Left colon (tissue), 2 donors: ENCODE measurements around the gene HELZ2. TPM values are rescaled to one million over a fixed set of nuclear protein-coding genes. Genes with fewer than 3 reads are reported as not detected.
A peak's percentile ranks its signal among the peaks of the same experiment; 100 is the strongest.
"Not testable (repeated sequence)": the region's sequence is repeated elsewhere in the genome, so short reads cannot be mapped to it uniquely, and the experiment has no call there.

Experiments
- ATAC-seq: fragments of 200-7000 bp; cut with Tn5 transposase; one replicate; pipeline ENCODE4 v1.9.1; 2020; ENCODE audit warnings: mild to moderate bottlenecking, moderate library complexity
- DNase-seq, 2 donors: peaks; one replicate each; pipeline ENCODE4 v3.0.0-alpha.2; 2020
- intact Hi-C, 2 donors: fragments of 100-400 bp; cut with DNase I in 1 of 2; cut with micrococcal nuclease in 1 of 2; formaldehyde crosslinking; loops; one replicate each; pipeline versions ENCODE4 v1.11.2 to v1.14.0; 2022; cut with DNase I, micrococcal nuclease
- total RNA-seq, 2 donors: library from RNA; stranded (reverse); fragmentation: NEBNext Ultra II Directional; extraction: Animal tissue kit (Norgen Biotek cat#: 25700); gene quantifications; one replicate each; pipeline ENCODE4 v1.2.1, GENCODE V29; 2021
- donor health status: DM: no; HTN: no; CAD: no.
- donor health status: DM: yes; HTN: yes; CAD: no.

Gene HELZ2
- total RNA-seq, 2 donors from 2014 or later, result 39.2 to 43.0 TPM

DNA sequence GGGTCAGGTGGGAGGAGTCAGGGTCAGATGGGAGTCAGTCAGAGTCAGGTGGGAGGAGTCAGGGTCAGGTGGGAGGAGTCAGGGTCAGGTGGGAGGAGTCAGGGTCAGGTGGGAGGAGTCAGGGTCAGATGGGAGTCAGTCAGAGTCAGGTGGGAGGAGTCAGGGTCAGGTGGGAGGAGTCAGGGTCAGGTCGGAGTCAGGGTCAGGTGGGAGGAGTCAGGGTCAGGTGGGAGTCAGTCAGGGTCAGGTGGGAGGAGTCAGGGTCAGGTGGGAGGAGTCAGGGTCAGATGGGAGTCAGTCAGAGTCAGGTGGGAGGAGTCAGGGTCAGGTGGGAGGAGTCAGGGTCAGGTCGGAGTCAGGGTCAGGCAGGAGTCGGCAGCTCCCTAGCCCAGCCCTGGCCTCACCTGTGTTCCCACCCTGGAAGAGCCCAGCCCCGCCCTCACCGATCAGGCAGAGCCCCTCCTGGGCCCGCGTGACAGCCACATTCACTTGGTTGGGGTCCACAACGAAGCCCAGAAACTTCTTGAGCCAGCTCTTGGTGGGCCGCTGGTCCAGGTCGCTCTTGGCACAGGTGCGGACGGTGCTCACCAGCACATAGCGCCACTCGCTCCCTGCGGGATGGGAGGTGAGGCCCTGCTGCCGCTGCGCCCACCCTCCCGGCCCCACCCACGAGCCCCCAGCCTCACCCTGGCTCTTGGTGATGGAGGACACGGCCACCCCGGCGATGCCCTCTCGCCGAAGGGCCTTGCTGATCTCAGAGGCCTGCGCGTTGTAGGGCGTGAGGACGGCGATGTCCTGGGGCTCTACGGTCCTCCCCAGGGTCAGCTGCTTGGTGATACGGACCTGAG lies 14.3 kb downstream of the HELZ2 start:
- ATAC-seq, DNase-seq: not testable (repeated sequence)
- intact Hi-C loops, result loop anchor here in 1 of 2 donors (10.0 kb wide), 1 partner anchor 85 kb away; no protein-coding TSS in a partner anchor

- DNase-seq (peak in 1 of 2 donors; percentile 42), ATAC-seq (peak; percentile 61)
- intact Hi-C loops, result loop anchor here in 1 of 2 donors (10.0 kb wide), 1 partner anchor 86 kb away; no protein-coding TSS in a partner anchor
Measured at GRCh38 chr20:63558804-63559484, 15.1 kb downstream of the HELZ2 start.

- DNase-seq (no peak), ATAC-seq (no peak)
- intact Hi-C loops, result loop anchor here in 1 of 2 donors (10.0 kb wide), 1 partner anchor 87 kb away; no protein-coding TSS in a partner anchor
Measured at GRCh38 chr20:63557481-63557891, 16.6 kb downstream of the HELZ2 start.

DNA sequence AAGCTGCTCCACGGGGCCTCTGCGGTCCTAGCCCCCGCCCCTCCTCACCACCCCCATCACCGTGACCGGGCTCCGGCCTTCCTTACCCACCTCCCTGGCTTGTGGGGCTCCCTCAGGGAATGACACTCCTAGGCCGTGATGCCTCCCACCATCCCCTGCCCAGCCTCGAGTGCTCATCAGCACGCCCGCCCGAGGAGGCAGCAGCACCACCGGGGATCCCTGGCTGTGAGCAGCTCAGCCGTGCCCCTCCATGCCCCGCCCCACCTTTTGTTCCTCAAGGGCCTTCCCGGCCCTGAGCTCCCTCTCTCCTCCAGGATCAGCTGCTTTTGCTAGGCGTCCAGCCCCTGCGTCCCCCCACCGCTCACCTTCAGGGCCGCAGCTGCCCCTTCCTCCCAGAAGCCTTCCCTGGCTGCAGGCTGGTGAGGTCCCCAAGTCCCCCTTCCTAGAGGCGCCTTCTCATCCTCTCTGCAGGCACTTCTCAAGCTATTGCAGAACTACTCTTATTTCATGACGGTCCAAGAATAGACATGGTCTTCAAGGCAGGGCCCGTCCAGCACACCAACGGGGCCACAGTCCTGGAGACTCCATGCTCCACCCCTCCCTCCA lies 17.1 kb downstream of the HELZ2 start:
- ATAC-seq (no peak), DNase-seq (no peak)
- intact Hi-C loops, result loop anchor here in 1 of 2 donors (10.0 kb wide), 1 partner anchor 88 kb away; no protein-coding TSS in a partner anchor

- intact Hi-C loops, result loop anchor here in 1 of 2 donors (10.0 kb wide), 1 partner anchor 89 kb away; no protein-coding TSS in a partner anchor
- ATAC-seq, result no peak
- DNase-seq, result peak in 1 of 2 donors; percentile 28
Measured at GRCh38 chr20:63555661-63556381, 18.2 kb downstream of the HELZ2 start.

- intact Hi-C loops, result loop anchor here in 1 of 2 donors (10.0 kb wide), 1 partner anchor 90 kb away; no protein-coding TSS in a partner anchor
- DNase-seq (peak in 1 of 2 donors; percentile 18), ATAC-seq (peak; percentile 1)
Measured at GRCh38 chr20:63554361-63555278, 19.4 kb downstream of the HELZ2 start.

DNA sequence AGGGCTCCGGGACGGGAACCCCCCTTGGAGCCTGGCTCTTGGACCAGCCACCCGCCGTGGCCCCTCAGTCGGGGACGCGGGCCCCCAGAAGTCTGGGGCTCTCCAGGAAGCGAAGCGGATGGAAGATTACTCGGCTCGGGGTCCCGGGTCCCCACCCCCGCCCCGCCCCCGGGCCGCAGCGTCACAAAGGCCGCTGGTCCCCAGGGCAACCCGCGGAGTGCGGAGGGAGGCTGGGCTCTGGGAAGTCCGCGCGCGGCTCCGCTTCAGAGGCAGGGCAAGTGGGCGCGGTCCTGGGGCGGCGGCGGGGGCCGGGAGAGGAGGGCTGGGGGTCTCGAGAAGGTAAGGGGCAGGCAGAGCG lies 20.1 kb downstream of the HELZ2 start, which contains the start of gene FNDC11:
Gene FNDC11 (plus strand): TSS at position 227 of the 358 bp plus-strand sequence. CDS start 1,505 bp downstream, outside the sequence.
- DNase-seq (peak in 1 of 2 donors; percentile 69), ATAC-seq (peak; percentile 50)
- intact Hi-C loops, result loop anchor here in 1 of 2 donors (10.0 kb wide), 1 partner anchor 91 kb away; no protein-coding TSS in a partner anchor

- peak; percentile 80 for ATAC-seq
- intact Hi-C loops, result loop anchor here in 1 of 2 donors (10.0 kb wide), 1 partner anchor 91 kb away; no protein-coding TSS in a partner anchor
- DNase-seq, result peak; percentile 85 to 89
Measured at GRCh38 chr20:63553251-63553932, 20.6 kb downstream of the HELZ2 start.

GRCh38 chr20:63552481-63553249 lies 21.4 kb downstream of the HELZ2 start:
- ATAC-seq (no peak), DNase-seq (no peak)
- intact Hi-C loops, result loop anchor here in 1 of 2 donors (10.0 kb wide), 1 partner anchor 92 kb away; no protein-coding TSS in a partner anchor

DNA sequence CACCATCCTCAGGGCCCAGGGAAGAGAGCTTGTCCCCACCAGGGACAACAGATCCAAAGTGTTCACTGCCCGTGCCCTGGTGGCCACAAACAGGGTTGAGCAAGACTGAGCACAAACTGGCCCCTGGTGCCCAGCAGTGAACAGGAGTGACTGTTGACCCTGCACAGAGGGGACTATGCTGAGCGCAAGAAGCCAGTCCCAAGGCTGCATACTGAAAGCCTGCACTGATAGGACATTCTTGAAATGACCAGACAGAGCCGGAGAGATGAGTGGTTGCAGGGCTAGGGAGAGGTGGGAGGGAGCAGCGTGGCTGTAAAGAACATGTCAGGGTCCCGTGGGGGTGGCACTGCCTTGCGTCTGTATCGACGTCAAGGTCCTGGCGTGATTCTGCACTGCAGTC lies 23.0 kb downstream of the HELZ2 start:
- ATAC-seq (no peak), DNase-seq (no peak)
- intact Hi-C loops, result loop anchor here in 1 of 2 donors (10.0 kb wide), 1 partner anchor 94 kb away; no protein-coding TSS in a partner anchor

DNA sequence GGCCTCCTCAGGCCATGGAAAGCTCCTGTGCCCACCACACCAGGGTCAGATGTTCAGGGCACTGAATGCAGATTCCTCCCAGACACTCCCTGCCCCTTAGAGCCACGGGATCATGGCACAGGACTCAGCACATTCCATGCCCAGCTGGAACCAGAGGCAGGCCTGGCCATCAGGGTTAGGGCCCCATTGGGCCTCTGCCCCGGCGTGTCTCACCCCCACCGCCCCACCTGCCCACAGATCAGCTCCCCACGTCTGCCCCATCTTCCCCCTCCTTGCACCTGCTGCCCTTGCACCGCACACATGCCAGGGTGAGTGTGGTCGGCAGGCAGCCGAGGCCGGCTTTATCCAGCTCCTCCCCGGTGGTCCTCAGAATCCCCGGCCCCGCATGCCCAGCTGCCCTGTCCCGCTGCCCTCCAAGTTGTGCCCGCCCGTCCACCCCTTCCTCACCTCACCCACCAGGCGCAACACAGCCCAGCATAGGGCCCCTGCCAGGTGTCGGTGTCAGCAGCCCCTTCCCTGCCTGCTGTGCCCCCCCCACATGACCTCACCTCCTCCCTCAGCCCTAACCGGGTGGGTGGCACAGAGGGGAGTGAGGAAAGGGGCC lies 24.3 kb downstream of the HELZ2 start:
- intact Hi-C loops, result loop anchor here in 1 of 2 donors (10.0 kb wide), 1 partner anchor 95 kb away; no protein-coding TSS in a partner anchor
- ATAC-seq (no peak), DNase-seq (no peak)

GRCh38 chr20:63549019-63549418 lies 25.0 kb downstream of the HELZ2 start:
- no peak for DNase-seq
- intact Hi-C loops, result no loop called here
- ATAC-seq, result no peak

DNA sequence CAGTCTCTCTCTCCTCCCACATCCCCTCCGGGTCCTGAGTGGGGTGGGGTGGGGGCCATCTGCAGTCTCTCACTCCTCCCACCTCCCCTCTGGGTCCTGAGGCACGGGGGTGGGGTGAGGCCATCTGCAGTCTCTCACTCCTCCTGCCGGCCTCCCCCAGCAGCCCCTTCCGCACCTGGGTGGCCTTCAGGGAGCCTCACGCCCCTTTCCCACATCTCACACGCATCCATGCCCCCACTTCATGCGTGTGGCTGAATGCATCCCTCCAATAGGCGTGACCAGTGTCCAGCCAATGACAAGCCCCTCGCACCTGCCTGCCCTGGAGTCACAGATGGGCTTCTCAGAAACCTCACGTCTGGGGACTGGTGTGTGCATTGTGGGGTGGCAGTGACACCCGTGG lies 25.5 kb downstream of the HELZ2 start:
- DNase-seq (no peak), ATAC-seq (no peak)
- intact Hi-C loops, result no loop called here

DNA sequence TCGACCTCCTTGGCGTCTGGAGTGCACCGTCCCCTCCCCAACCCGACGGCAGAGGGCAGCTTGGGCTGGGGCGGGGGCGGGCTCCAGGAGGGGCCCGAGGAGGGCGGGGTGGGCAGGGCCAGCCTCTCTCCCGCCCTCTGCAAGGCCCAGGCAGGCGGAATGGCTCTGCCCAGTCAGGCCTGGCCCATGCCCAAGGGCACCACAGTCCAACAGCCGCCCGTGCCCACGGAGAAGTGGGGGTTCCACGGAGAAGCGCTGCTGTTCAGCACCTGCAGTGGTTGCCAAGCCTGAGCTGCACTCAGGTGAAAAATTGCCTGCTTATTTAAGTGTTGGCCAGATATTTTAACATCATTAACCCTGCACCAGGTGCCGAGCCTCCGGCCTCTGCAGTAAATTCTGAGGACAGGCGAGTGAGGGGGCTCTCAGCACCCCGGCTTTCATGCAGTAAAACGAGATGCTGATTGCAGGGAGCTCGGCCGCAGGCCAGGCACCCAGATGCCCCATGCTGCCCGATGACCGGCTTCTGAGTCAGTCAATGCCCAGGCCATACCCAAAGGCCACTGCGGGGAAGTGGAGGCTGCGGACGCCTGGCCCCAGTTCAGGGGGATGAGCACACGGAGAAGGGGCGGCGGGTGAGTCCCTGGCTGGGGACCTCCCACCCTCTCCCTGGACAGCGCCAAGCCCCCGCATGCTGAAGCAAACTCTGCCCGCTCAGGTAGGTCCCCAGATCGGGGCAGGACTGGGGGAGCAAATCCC lies 26.1 kb downstream of the HELZ2 start, which contains the start of gene SRMS:
Gene SRMS (minus strand): TSS at position 25 of the 756 bp plus-strand sequence. CDS start 286 bp downstream, outside the sequence.
- DNase-seq (peak in 1 of 2 donors; percentile 34), ATAC-seq (peak; percentile 33)
- intact Hi-C loops, result no loop called here
